Naive thymus-derived CD8-positive, alpha-beta T cell (primary cell): ENCODE measurements around the gene UBE3B. TPM values are rescaled to one million over a fixed set of nuclear protein-coding genes. Genes with fewer than 3 reads are reported as not detected.
"Not testable (repeated sequence)": the region's sequence is repeated elsewhere in the genome, so short reads cannot be mapped to it uniquely, and the experiment has no call there.

Experiments used
- ATAC-seq, 2 donors: fragments of 150-1000 bp; cut with Tn5 transposase in 1 of 2; sonication (Bioruptor Pico), chemical (Tn5 transposase) in 1 of 2; 1 replicate in 1 of 2; 2 replicates in 1 of 2; pipeline ENCODE4 v1.10.0; 2021; ENCODE audit warnings: mild to moderate bottlenecking in 2 of 2, moderate library complexity in 2 of 2
- POLR2A ChIA-PET: fragments of 350-600 bp; sonication (Branson Sonifier 250); formaldehyde crosslinking; loops from one replicate; lab custom pipeline; 2021; ENCODE audit warnings: antibody characterized with exemption; lab: Charles Lee
- DNase-seq, 10 donors: peaks; one replicate each; pipeline versions ENCODE4 v3.0.0 to v3.0.0-alpha.2; 2020 to 2022
- H3K27ac Mint-ChIP-seq, 10 donors: one replicate each; pipeline ENCODE4 v1.8.0; 2020 to 2022; ENCODE audit warnings: mild to moderate bottlenecking in 10 of 10, mixed read lengths in 10 of 10, moderate library complexity in 4 of 10, inconsistent platforms in 1 of 10
- H3K27me3 Mint-ChIP-seq, 5 donors: one replicate each; pipeline ENCODE4 v1.8.0; 2021 to 2022; ENCODE audit warnings: mixed read lengths in 5 of 5
- H3K36me3 Mint-ChIP-seq, 3 donors: one replicate each; pipeline ENCODE4 v1.8.0; 2020 to 2022; ENCODE audit warnings: mixed read lengths in 3 of 3, mild to moderate bottlenecking in 2 of 3, inconsistent platforms in 1 of 3
- H3K4me1 Mint-ChIP-seq, 4 donors: one replicate each; pipeline ENCODE4 v1.8.0; 2021 to 2022; ENCODE audit warnings: mixed read lengths in 4 of 4
- H3K4me3 Mint-ChIP-seq, 10 donors: one replicate each; pipeline ENCODE4 v1.8.0; 2020 to 2022; ENCODE audit warnings: mild to moderate bottlenecking in 10 of 10, mixed read lengths in 10 of 10, moderate library complexity in 6 of 10, inconsistent platforms in 1 of 10
- H3K9me3 Mint-ChIP-seq, 9 donors: one replicate each; pipeline ENCODE4 v1.8.0; 2020 to 2022; ENCODE audit warnings: mixed read lengths in 9 of 9, mild to moderate bottlenecking in 3 of 9, inconsistent platforms in 1 of 9, moderate library complexity in 1 of 9
- polyA plus RNA-seq, 3 donors: library from polyadenylated mRNA; unstranded; fragments of 300-500 nt; fragmentation: Illumina TruSeq; gene quantifications; one replicate each; pipeline ENCODE4 v1.2.3, GENCODE V29; 2021
- total RNA-seq, 8 experiments: library from RNA in 2 of 8; stranded (reverse) in 2 of 8; gene quantifications; one replicate each; pipeline ENCODE4 v1.2.3 and lab custom pipeline; 2021 to 2026

Gene UBE3B
- total and polyA plus RNA-seq, 5 experiments from 2014 or later, result 14.0 to 48.7 (median 19.4) TPM

GRCh38 chr12:109466305-109466704, 11.1 kb upstream of the UBE3B start:
- H3K36me3 Mint-ChIP-seq, result peaks cover 0 to 48% (median 2%) of the 10 kb centered on the region in 3 donors
- H3K27ac Mint-ChIP-seq, result peak overlapping the region in 4 of 10 donors; percentile 7 to 65 (median 50)
- peaks cover 29 to 75% (median 69%) of the 10 kb centered on the region in 4 donors for H3K4me1 Mint-ChIP-seq

GRCh38 chr12:109466821-109467220, 10.6 kb upstream of the UBE3B start:
- H3K4me1 Mint-ChIP-seq, result peaks cover 29 to 72% (median 64%) of the 10 kb centered on the region in 4 donors
- no peaks in the 10 kb centered on the region for H3K27me3 Mint-ChIP-seq
- peaks cover 0 to 48% (median 2%) of the 10 kb centered on the region in 3 donors for H3K36me3 Mint-ChIP-seq
- H3K9me3 Mint-ChIP-seq, result no peaks in the 10 kb centered on the region
- DNase-seq (no peak), ATAC-seq (no peak)
- H3K27ac Mint-ChIP-seq, result peak overlapping the region in 1 of 10 donors; percentile 9
- H3K4me3 Mint-ChIP-seq, result no peak overlapping the region
- POLR2A ChIA-PET, result no interaction called here

More at GRCh38 chr12:109466305-109466704, 11.1 kb upstream of the UBE3B start:
- ATAC-seq, result no peak
- no peaks in the 10 kb centered on the region for H3K9me3 Mint-ChIP-seq
- POLR2A ChIA-PET, result no interaction called here
- H3K27me3 Mint-ChIP-seq, result no peaks in the 10 kb centered on the region
- H3K4me3 Mint-ChIP-seq, result no peak overlapping the region
- no peak for DNase-seq

GRCh38 chr12:109467978-109468676, 9.3 kb upstream of the UBE3B start:
- ATAC-seq (no peak), DNase-seq (no peak)
- Mint-ChIP-seq H3K27me3 (no peaks in the 10 kb centered on the region), H3K4me3 (no peak overlapping the region), H3K4me1 (peaks cover 24 to 62% (median 56%) of the 10 kb centered on the region in 4 donors), H3K27ac (peak overlapping the region in 1 of 10 donors; percentile 59), H3K36me3 (peaks cover 0 to 48% (median 2%) of the 10 kb centered on the region in 3 donors), H3K9me3 (no peaks in the 10 kb centered on the region)
- POLR2A ChIA-PET, result no interaction called here

GRCh38 chr12:109469517-109469916, 7.9 kb upstream of the UBE3B start:
- no peak overlapping the region for H3K27ac Mint-ChIP-seq
- no peaks in the 10 kb centered on the region for H3K9me3 Mint-ChIP-seq
- ATAC-seq, result no peak
- POLR2A ChIA-PET, result no interaction called here
- H3K4me3 Mint-ChIP-seq, result no peak overlapping the region
- DNase-seq, result no peak
- no peaks in the 10 kb centered on the region for H3K27me3 Mint-ChIP-seq
- peaks cover 16 to 52% (median 46%) of the 10 kb centered on the region in 4 donors for H3K4me1 Mint-ChIP-seq
- peaks cover 0 to 45% (median 2%) of the 10 kb centered on the region in 3 donors for H3K36me3 Mint-ChIP-seq

- DNase-seq (no peak), ATAC-seq (no peak)
- H3K27me3 Mint-ChIP-seq, result no peaks in the 10 kb centered on the region
- peaks cover 18 to 64% (median 53%) of the 10 kb centered on the region in 4 donors for H3K4me1 Mint-ChIP-seq
- POLR2A ChIA-PET, result interaction anchor here (1.3 kb wide), 1 partner anchor 10 kb away, joined by 3 read pairs; no protein-coding TSS in a partner anchor
- no peak overlapping the region for H3K27ac Mint-ChIP-seq
- H3K9me3 Mint-ChIP-seq, result no peaks in the 10 kb centered on the region
- peaks cover 0 to 19% (median 0%) of the 10 kb centered on the region in 3 donors for H3K36me3 Mint-ChIP-seq
- peak overlapping the region in 1 of 10 donors; percentile 60 for H3K4me3 Mint-ChIP-seq
Measured at GRCh38 chr12:109473006-109473405, 4.4 kb upstream of the UBE3B start.

- not testable (repeated sequence) for H3K27me3 Mint-ChIP-seq, DNase-seq, H3K9me3 Mint-ChIP-seq, H3K27ac Mint-ChIP-seq, ATAC-seq, H3K4me3 Mint-ChIP-seq
- POLR2A ChIA-PET, result interaction anchor here (1.3 kb wide), 1 partner anchor 11 kb away, joined by 3 read pairs; no protein-coding TSS in a partner anchor
- Mint-ChIP-seq H3K4me1 (peaks cover 18 to 65% (median 57%) of the 10 kb centered on the region in 4 donors), H3K36me3 (peaks cover 0 to 12% (median 0%) of the 10 kb centered on the region in 3 donors)
Measured at GRCh38 chr12:109473526-109474270, 3.7 kb upstream of the UBE3B start.

GRCh38 chr12:109475121-109475520, 2.3 kb upstream of the UBE3B start:
- Mint-ChIP-seq H3K4me1 (peaks cover 22 to 63% (median 62%) of the 10 kb centered on the region in 4 donors), H3K36me3 (peaks cover 0 to 3% (median 0%) of the 10 kb centered on the region in 3 donors), H3K27me3 (no peaks in the 10 kb centered on the region), H3K27ac (peak overlapping the region in 2 of 10 donors; percentile 18 to 99), H3K9me3 (no peaks in the 10 kb centered on the region), H3K4me3 (peak overlapping the region in 6 of 10 donors; percentile 10 to 98 (median 73))
- POLR2A ChIA-PET, result no interaction called here
- no peak for ATAC-seq
- no peak for DNase-seq

GRCh38 chr12:109475993-109476806, 1.2 kb upstream of the UBE3B start:
- H3K4me3 Mint-ChIP-seq, result peak overlapping the region; percentile 94 to 99 (median 98)
- peaks cover 17 to 53% (median 53%) of the 10 kb centered on the region in 4 donors for H3K4me1 Mint-ChIP-seq
- ATAC-seq (no peak), DNase-seq (no peak)
- POLR2A ChIA-PET, result interaction anchor here (1.1 to 1.6 kb wide), 3 partner anchors 11 to 97 kb away, joined by 3 to 12 read pairs (median 6); partner anchors contain the start of genes MMAB and MVK
- H3K27ac Mint-ChIP-seq, result peak overlapping the region; percentile 97 to 99 (median 99)
- H3K27me3 Mint-ChIP-seq, result no peaks in the 10 kb centered on the region
- no peaks in the 10 kb centered on the region for H3K9me3 Mint-ChIP-seq
- H3K36me3 Mint-ChIP-seq, result peaks cover 0 to 2% (median 0%) of the 10 kb centered on the region in 3 donors

- H3K27me3 Mint-ChIP-seq, result no peaks in the 10 kb centered on the region
- DNase-seq, result no peak
- H3K4me1 Mint-ChIP-seq, result peaks cover 17 to 53% (median 52%) of the 10 kb centered on the region in 4 donors
- POLR2A ChIA-PET, result interaction anchor here (1.0 to 1.6 kb wide), 7 partner anchors 12 to 916 kb away, joined by 3 to 12 read pairs (median 3); partner anchors contain the start of genes ANKRD13A, MMAB, MVK and SART3
- H3K4me3 Mint-ChIP-seq, result peak overlapping the region; percentile 94 to 99 (median 98)
- H3K27ac Mint-ChIP-seq, result peak overlapping the region; percentile 97 to 99 (median 99)
- peak in 1 of 2 donors; percentile 4 for ATAC-seq
- H3K36me3 Mint-ChIP-seq, result peaks cover 0 to 2% (median 0%) of the 10 kb centered on the region in 3 donors
- no peaks in the 10 kb centered on the region for H3K9me3 Mint-ChIP-seq
Measured at GRCh38 chr12:109476807-109477184, 638 bp upstream of the UBE3B start.

GRCh38 chr12:109477963-109478315, 505 bp downstream of the UBE3B start:
- POLR2A ChIA-PET, result interaction anchor here (1.2 to 1.6 kb wide), 4 partner anchors 14 to 917 kb away, joined by 3 to 12 read pairs (median 6); partner anchors contain the start of genes MMAB, MVK and SART3
- Mint-ChIP-seq H3K4me3 (peak overlapping the region; percentile 94 to 99 (median 98)), H3K27ac (peak overlapping the region; percentile 97 to 99 (median 99)), H3K9me3 (no peaks in the 10 kb centered on the region), H3K4me1 (peaks cover 17 to 53% (median 50%) of the 10 kb centered on the region in 4 donors), H3K27me3 (no peaks in the 10 kb centered on the region), H3K36me3 (peaks cover 0 to 7% (median 0%) of the 10 kb centered on the region in 3 donors)
- no peak for ATAC-seq
- peak in 1 of 10 donors; percentile 22 for DNase-seq

- Mint-ChIP-seq H3K36me3 (peaks cover 0 to 24% (median 6%) of the 10 kb centered on the region in 3 donors), H3K27ac (peak overlapping the region in 1 of 10 donors; percentile 13), H3K9me3 (no peaks in the 10 kb centered on the region), H3K4me1 (peaks cover 16 to 47% (median 44%) of the 10 kb centered on the region in 4 donors), H3K4me3 (peak overlapping the region in 1 of 10 donors; percentile 40), H3K27me3 (no peaks in the 10 kb centered on the region)
- DNase-seq (no peak), ATAC-seq (no peak)
- POLR2A ChIA-PET, result no interaction called here
Measured at GRCh38 chr12:109479761-109480160, 2.3 kb downstream of the UBE3B start.

GRCh38 chr12:109480356-109480755, 2.9 kb downstream of the UBE3B start:
- no peaks in the 10 kb centered on the region for H3K9me3 Mint-ChIP-seq
- POLR2A ChIA-PET, result no interaction called here

More at GRCh38 chr12:109480356-109480755, 2.9 kb downstream of the UBE3B start:
- Mint-ChIP-seq H3K4me3 (peak overlapping the region in 1 of 10 donors; percentile 46), H3K4me1 (peaks cover 16 to 47% (median 39%) of the 10 kb centered on the region in 4 donors), H3K27ac (no peak overlapping the region), H3K36me3 (peaks cover 0 to 30% (median 6%) of the 10 kb centered on the region in 3 donors), H3K27me3 (no peaks in the 10 kb centered on the region)
- ATAC-seq (no peak), DNase-seq (no peak)
